ENCODE data around the gene RGS6. TPM values are rescaled to one million over a fixed set of nuclear protein-coding genes. Genes with fewer than 3 reads are reported as not detected.

RGS6 gene
- total RNA-seq, 4 donors from 2014 or later, result 0.54 to 9.1 (median 3.3) TPM

DNA sequence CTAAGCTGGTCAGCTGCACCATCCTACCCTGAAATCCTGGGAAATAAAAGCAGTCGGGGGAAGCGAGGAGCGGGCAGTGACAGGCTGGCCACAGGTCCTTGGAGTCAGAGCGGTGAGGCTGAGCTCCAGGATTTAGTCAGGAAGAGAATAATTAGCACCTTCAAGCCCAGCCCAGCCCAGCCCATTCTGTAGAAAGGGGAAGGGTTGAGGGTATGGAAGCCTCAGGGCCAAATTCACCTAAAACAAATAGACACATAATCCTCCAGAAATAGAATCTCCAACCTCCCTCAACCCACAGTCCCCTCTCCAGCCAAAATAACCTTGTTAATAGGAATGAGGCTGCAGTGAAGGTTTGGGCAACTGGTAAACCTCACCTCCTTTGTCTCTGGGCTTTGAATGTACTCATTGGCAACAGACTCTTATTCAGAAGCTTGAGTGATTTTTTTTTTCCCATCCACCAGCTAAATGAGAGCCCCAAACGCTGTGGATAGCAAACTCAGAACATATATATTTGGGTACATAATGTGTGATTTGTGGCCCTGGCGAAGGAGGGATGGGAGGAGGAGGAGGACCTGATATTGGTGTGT lies 627.5 kb downstream of the RGS6 start:
- Histone ChIP-seq H3K36me3 (no peaks in the 10 kb centered on the region), H3K4me3 (no peak overlapping the region), H3K4me1 (no peaks in the 10 kb centered on the region), H3K27ac (no peak overlapping the region), H3K27me3 (no peaks in the 10 kb centered on the region), H3K9me3 (no peaks in the 10 kb centered on the region)
- DNase-seq, result no peak
- TF ChIP-seq, protein P1, sequence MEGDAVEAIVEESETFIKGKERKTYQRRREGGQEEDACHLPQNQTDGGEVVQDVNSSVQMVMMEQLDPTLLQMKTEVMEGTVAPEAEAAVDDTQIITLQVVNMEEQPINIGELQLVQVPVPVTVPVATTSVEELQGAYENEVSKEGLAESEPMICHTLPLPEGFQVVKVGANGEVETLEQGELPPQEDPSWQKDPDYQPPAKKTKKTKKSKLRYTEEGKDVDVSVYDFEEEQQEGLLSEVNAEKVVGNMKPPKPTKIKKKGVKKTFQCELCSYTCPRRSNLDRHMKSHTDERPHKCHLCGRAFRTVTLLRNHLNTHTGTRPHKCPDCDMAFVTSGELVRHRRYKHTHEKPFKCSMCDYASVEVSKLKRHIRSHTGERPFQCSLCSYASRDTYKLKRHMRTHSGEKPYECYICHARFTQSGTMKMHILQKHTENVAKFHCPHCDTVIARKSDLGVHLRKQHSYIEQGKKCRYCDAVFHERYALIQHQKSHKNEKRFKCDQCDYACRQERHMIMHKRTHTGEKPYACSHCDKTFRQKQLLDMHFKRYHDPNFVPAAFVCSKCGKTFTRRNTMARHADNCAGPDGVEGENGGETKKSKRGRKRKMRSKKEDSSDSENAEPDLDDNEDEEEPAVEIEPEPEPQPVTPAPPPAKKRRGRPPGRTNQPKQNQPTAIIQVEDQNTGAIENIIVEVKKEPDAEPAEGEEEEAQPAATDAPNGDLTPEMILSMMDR (IDR thresholded peaks at IDR 0.05), result no peak
- TF ChIP-seq POLR2A (IDR thresholded peaks at IDR 0.05), result no peak

DNA sequence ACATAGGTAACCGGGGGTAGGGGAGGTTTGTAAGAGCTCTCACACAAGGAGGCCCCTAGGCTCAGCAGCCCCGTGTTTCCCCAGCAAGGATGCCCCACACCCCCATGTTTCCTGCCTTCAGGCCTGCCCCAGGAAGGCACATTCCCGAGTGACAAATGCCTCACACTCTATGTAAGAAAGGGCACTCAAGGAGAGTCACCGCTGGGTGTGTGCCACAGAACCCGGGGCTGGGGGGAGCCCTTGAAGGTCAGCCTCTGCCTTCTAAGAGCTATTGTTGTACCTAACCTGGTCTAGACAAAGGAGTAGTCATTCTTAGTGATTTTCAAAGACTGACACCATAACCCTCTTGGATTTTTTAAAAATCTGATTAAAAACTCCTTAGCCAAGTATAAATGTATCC lies 628.1 kb downstream of the RGS6 start:
- H3K27me3 ChIP-seq, result no peaks in the 10 kb centered on the region
- TF ChIP-seq POLR2A (IDR thresholded peaks at IDR 0.05), result no peak
- TF ChIP-seq, protein P1 (IDR thresholded peaks at IDR 0.05), result no peak
- H3K4me3 ChIP-seq, result no peak overlapping the region
- DNase-seq, result no peak
- H3K36me3 ChIP-seq, result no peaks in the 10 kb centered on the region
- H3K27ac ChIP-seq, result no peak overlapping the region
- H3K4me1 ChIP-seq, result no peaks in the 10 kb centered on the region
- no peaks in the 10 kb centered on the region for H3K9me3 ChIP-seq

DNA sequence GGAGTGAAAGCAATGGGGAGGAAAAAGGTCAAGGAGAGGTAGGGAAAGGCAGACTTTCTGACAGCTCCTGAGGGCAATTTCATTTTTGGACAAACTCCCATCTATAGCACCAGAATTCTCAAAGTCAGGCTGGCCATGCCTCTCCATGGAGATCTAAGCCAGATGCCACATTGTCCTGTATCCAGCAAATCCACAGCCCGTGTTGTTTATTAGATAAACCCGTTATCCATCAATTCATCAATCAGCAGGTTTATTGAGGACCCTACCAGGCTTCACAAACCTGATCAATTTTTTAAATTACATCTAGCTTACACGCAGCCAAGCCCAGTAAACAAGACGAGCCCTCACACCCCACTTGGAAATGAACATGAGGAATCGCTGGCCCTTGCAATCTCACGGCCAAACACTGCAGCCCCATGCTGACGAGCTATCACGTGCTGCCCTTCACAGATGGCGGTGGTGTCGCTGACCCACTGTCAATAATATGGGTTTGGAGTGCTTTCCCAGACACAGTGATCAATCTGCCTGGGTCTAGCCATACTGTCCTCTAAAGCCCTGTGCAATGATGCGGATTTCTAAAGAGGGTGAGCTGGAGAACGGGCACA lies 628.8 kb downstream of the RGS6 start:
- Histone ChIP-seq H3K36me3 (no peaks in the 10 kb centered on the region), H3K9me3 (no peaks in the 10 kb centered on the region), H3K27me3 (no peaks in the 10 kb centered on the region), H3K4me3 (no peak overlapping the region), H3K27ac (no peak overlapping the region), H3K4me1 (no peaks in the 10 kb centered on the region)
- TF ChIP-seq, protein P1 (IDR thresholded peaks at IDR 0.05), result no peak
- TF ChIP-seq POLR2A (IDR thresholded peaks at IDR 0.05), result no peak
- no peak for DNase-seq

DNA sequence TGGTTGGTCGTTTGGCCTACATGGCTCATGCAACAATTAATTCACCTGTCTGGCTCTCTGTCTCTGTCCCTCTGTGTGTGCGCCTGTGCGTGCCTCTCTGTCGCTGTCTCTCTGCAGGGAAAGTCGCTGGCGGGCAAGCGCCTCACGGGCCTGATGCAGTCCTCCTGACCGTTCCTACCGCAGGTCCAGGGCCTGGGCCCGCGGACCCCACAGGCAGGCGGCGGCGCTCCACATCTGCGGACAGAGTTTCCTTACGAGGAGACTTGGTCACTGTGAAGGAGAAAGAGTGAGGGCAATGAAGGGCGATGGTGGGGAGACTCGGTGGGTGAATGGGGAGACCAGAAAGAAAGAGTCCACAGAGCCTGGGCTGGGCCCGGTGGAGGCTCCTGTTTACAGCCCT lies 630.1 kb downstream of the RGS6 start:
- no peaks in the 10 kb centered on the region for H3K36me3 ChIP-seq

DNA sequence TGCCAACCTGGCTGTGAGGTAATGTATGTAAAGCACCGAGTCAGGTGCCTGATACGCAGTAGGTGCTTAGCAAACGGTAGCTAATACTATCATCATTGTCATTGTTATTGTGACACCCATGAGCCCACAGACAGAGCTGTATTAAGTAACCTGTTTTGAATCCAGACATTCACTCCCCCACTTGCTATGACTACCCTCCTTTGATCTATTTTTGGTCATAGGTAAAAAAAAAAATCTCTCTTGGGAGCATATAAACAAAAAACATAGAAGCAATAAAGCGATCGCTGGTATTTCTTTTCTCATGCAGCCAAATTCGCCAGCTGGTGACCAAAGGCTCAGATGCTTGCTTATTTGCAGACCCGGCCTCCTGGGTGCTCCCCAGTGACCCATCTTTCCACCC lies 631.4 kb downstream of the RGS6 start:
- no peaks in the 10 kb centered on the region for H3K36me3 ChIP-seq
- H3K27ac ChIP-seq, result no peak overlapping the region
- no peak for DNase-seq
- no peaks in the 10 kb centered on the region for H3K4me1 ChIP-seq
- no peaks in the 10 kb centered on the region for H3K27me3 ChIP-seq
- H3K9me3 ChIP-seq, result no peaks in the 10 kb centered on the region
- no peak overlapping the region for H3K4me3 ChIP-seq
- TF ChIP-seq, protein P1 (IDR thresholded peaks at IDR 0.05), result no peak
- no peak for TF ChIP-seq POLR2A (IDR thresholded peaks at IDR 0.05)

More for the DNA sequence above, 630.1 kb downstream of the RGS6 start:
- TF ChIP-seq, protein P1 (IDR thresholded peaks at IDR 0.05), result no peak
- no peak for TF ChIP-seq POLR2A (IDR thresholded peaks at IDR 0.05)
- Histone ChIP-seq H3K4me3 (no peak overlapping the region), H3K4me1 (no peaks in the 10 kb centered on the region), H3K9me3 (no peaks in the 10 kb centered on the region), H3K27me3 (no peaks in the 10 kb centered on the region), H3K27ac (no peak overlapping the region)
- no peak for DNase-seq
